ENCODE measurements around the gene CHRNA1. TPM values are rescaled to one million over a fixed set of nuclear protein-coding genes. Genes with fewer than 3 reads are reported as not detected.

CHRNA1 gene
- total RNA-seq, 1 donor from 2014 or later = not detected

GRCh38 chr2:174778085-174778981 lies 14.1 kb upstream of the CHRNA1 start:
- H3K27me3 Mint-ChIP-seq = peaks cover 23% of the 10 kb centered on the region
- TF ChIP-seq CTCF (IDR thresholded peaks at IDR 0.05; ENCODE audit: unreplicated experiment) = no peak
- no peaks in the 10 kb centered on the region for H3K4me1 Mint-ChIP-seq (ENCODE audit: low read depth)
- H3K4me3 Mint-ChIP-seq (ENCODE audit: low read depth) = no peak overlapping the region
- no peaks in the 10 kb centered on the region for H3K9me3 Mint-ChIP-seq (ENCODE audit: low read depth)
- DNase-seq (ENCODE audit: low spot score, unreplicated experiment) = no peak
- H3K36me3 Mint-ChIP-seq (ENCODE audit: insufficient read depth) = no peaks in the 10 kb centered on the region
- no peak overlapping the region for H3K27ac Mint-ChIP-seq

DNA sequence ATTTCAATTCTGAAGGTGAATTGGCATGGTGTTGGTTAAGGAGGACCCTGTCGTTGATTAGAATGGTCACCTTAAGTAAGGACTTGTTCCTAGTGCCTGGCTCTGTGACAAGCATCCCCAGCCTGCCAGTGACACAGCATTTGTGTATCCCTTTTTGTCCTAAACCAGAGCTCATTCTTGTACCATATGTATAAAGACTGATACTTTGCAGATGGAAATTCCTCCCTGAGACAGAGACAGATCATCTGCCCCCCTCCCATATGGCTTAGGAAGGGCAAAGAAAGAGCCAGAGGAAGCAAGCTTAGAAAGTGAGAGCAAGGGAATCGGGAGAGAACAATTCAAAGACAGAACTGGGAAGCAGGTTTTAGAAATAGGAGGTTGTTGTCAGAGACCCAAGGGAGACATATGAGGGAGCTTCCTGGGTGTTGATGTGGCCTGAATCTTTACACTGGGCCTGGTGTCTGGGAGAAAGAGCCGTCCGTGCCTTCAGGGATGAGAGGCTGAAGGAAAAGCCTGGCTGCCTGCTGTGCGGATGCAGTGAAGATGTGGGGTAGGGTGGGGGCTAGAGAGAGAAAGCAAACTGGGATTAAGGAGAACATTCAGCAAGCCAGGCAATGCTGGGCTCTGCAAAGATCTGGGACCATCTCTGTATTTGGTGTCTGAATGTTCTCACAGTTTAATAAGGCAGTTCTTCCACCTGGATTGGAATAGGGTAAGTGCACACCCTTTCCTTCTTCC lies 13.2 kb upstream of the CHRNA1 start:
- Mint-ChIP-seq H3K27ac (no peak overlapping the region), H3K4me1 (ENCODE audit: low read depth) (no peaks in the 10 kb centered on the region), H3K27me3 (peaks cover 22% of the 10 kb centered on the region), H3K9me3 (ENCODE audit: low read depth) (no peaks in the 10 kb centered on the region), H3K4me3 (ENCODE audit: low read depth) (no peak overlapping the region), H3K36me3 (ENCODE audit: insufficient read depth) (no peaks in the 10 kb centered on the region)
- no peak for TF ChIP-seq CTCF (IDR thresholded peaks at IDR 0.05; ENCODE audit: unreplicated experiment)
- no peak for DNase-seq (ENCODE audit: low spot score, unreplicated experiment)

- H3K27ac Mint-ChIP-seq = no peak overlapping the region
- no peak for TF ChIP-seq CTCF (IDR thresholded peaks at IDR 0.05; ENCODE audit: unreplicated experiment)
- H3K4me1 Mint-ChIP-seq (ENCODE audit: low read depth) = peaks cover 1% of the 10 kb centered on the region
- no peaks in the 10 kb centered on the region for H3K36me3 Mint-ChIP-seq (ENCODE audit: insufficient read depth)
- DNase-seq (ENCODE audit: low spot score, unreplicated experiment) = no peak
- H3K27me3 Mint-ChIP-seq = peaks cover 19% of the 10 kb centered on the region
- H3K4me3 Mint-ChIP-seq (ENCODE audit: low read depth) = no peak overlapping the region
- no peaks in the 10 kb centered on the region for H3K9me3 Mint-ChIP-seq (ENCODE audit: low read depth)
Measured at GRCh38 chr2:174776675-174777074, 12.4 kb upstream of the CHRNA1 start.

- H3K27ac Mint-ChIP-seq = no peak overlapping the region
- H3K27me3 Mint-ChIP-seq = peaks cover 15% of the 10 kb centered on the region
- peaks cover 1% of the 10 kb centered on the region for H3K4me1 Mint-ChIP-seq (ENCODE audit: low read depth)
- peak; percentile 49 for TF ChIP-seq CTCF (IDR thresholded peaks at IDR 0.05; ENCODE audit: unreplicated experiment)
- H3K36me3 Mint-ChIP-seq (ENCODE audit: insufficient read depth) = no peaks in the 10 kb centered on the region
- no peaks in the 10 kb centered on the region for H3K9me3 Mint-ChIP-seq (ENCODE audit: low read depth)
- no peak overlapping the region for H3K4me3 Mint-ChIP-seq (ENCODE audit: low read depth)
- no peak for DNase-seq (ENCODE audit: low spot score, unreplicated experiment)
Measured at GRCh38 chr2:174776223-174776622, 12.0 kb upstream of the CHRNA1 start.

- no peaks in the 10 kb centered on the region for H3K36me3 Mint-ChIP-seq (ENCODE audit: insufficient read depth)
Measured at GRCh38 chr2:174775571-174775980, 11.3 kb upstream of the CHRNA1 start.

More at GRCh38 chr2:174775571-174775980, 11.3 kb upstream of the CHRNA1 start:
- DNase-seq (ENCODE audit: low spot score, unreplicated experiment) = no peak
- Mint-ChIP-seq H3K4me1 (ENCODE audit: low read depth) (peaks cover 1% of the 10 kb centered on the region), H3K9me3 (ENCODE audit: low read depth) (no peaks in the 10 kb centered on the region), H3K27me3 (peaks cover 15% of the 10 kb centered on the region), H3K4me3 (ENCODE audit: low read depth) (no peak overlapping the region), H3K27ac (no peak overlapping the region)
- TF ChIP-seq CTCF (IDR thresholded peaks at IDR 0.05; ENCODE audit: unreplicated experiment) = no peak

Data from progenitor cell of endocrine pancreas (in vitro differentiated cells).